ENCODE measurements around the gene LRIG3. TPM values are rescaled to one million over a fixed set of nuclear protein-coding genes. Genes with fewer than 3 reads are reported as not detected.

LRIG3 gene
- total RNA-seq, 2 donors from 2014 or later: 25.2 to 31.7 TPM

DNA sequence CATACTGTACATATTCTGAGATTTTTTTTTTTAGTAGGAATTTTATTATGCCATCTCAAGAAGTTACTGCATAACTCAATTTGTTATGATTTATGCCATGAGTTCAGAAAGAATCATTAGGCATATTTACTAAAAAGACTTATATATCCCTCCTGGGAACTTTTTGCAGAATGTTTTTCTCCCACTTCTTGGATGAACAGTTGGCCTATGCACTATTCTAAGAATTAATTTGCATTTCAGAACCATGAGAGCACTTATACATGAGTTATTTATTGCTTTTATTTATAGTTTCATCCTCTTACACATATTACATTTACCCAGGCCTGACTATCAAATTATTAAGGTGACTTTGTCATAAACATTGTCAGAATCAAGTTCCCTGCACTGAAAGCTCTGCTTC, 6.3 kb upstream of the LRIG3 start:
- Histone ChIP-seq H3K27me3 (replicated peaks; ENCODE audit: insufficient read depth) (no peaks in the 10 kb centered on the region), H3K27ac (no peak overlapping the region), H3K4me3 (no peak overlapping the region), H3K4me1 (replicated peaks) (no peaks in the 10 kb centered on the region), H3K36me3 (no peaks in the 10 kb centered on the region), H3K9me3 (no peaks in the 10 kb centered on the region)
- no peak for DNase-seq (ENCODE audit: low spot score)
- intact Hi-C loops (cut with DNase I): loop anchor here (10.0 kb wide), 1 partner anchor 108 kb away; no protein-coding TSS in a partner anchor
- no peak for TF ChIP-seq CTCF (IDR thresholded peaks at IDR 0.05)
- no peak for TF ChIP-seq POLR2AphosphoS5 (IDR thresholded peaks at IDR 0.05)
- TF ChIP-seq POLR2A (IDR thresholded peaks at IDR 0.05): no peak

- WGBS: 75% methylated on average over 2 of the region's 2 CpGs
- H3K27ac ChIP-seq: no peak overlapping the region
- peaks cover 1% of the 10 kb centered on the region for H3K4me1 ChIP-seq (replicated peaks)
- no peak for TF ChIP-seq POLR2AphosphoS5 (IDR thresholded peaks at IDR 0.05)
- intact Hi-C loops (cut with DNase I): loop anchor here (10.0 kb wide), 1 partner anchor 109 kb away; no protein-coding TSS in a partner anchor
- no peaks in the 10 kb centered on the region for H3K36me3 ChIP-seq
- H3K4me3 ChIP-seq: no peak overlapping the region
- H3K9me3 ChIP-seq: no peaks in the 10 kb centered on the region
- no peak for DNase-seq (ENCODE audit: low spot score)
- no peaks in the 10 kb centered on the region for H3K27me3 ChIP-seq (replicated peaks; ENCODE audit: insufficient read depth)
Observed at GRCh38 chr12:58925751-58926150, 5.4 kb upstream of the LRIG3 start.

DNA sequence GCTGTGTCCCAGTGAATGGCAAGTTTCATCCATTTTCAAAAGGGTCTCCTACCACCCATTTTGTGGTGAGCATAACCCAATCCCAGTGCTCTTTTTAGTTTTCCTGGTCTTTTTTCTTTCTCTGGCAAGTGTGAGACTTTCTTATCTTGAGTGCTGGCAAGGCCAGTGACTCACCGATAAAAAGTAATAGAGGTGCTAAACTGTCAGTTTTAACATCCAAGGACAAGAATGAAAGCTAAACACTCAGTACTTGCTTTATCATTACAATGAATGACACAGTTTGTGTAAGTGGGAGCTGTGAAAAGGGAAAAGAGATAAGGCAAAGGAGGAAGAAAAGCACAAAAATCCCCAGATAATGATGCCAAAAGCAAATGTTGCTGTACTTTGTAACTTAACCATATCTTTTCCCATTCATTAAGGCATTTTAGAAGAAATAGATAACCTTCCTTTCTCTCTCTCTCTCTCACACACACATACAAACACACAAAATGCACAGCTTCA, 4.9 kb upstream of the LRIG3 start:
- DNase-seq (ENCODE audit: low spot score): no peak
- Histone ChIP-seq H3K4me1 (replicated peaks) (peaks cover 3% of the 10 kb centered on the region), H3K27ac (no peak overlapping the region), H3K9me3 (no peaks in the 10 kb centered on the region), H3K36me3 (no peaks in the 10 kb centered on the region), H3K4me3 (no peak overlapping the region), H3K27me3 (replicated peaks; ENCODE audit: insufficient read depth) (no peaks in the 10 kb centered on the region)
- TF ChIP-seq CTCF (IDR thresholded peaks at IDR 0.05) (no peak), POLR2A (IDR thresholded peaks at IDR 0.05) (no peak), POLR2AphosphoS5 (IDR thresholded peaks at IDR 0.05) (no peak)
- 8% methylated on average over 1 of the region's 1 CpG for WGBS
- intact Hi-C loops (cut with DNase I): loop anchor here (10.0 kb wide), 1 partner anchor 110 kb away; no protein-coding TSS in a partner anchor

GRCh38 chr12:58924652-58925051, 4.3 kb upstream of the LRIG3 start:
- Histone ChIP-seq H3K36me3 (no peaks in the 10 kb centered on the region), H3K4me3 (no peak overlapping the region), H3K27me3 (replicated peaks; ENCODE audit: insufficient read depth) (no peaks in the 10 kb centered on the region), H3K9me3 (no peaks in the 10 kb centered on the region), H3K27ac (no peak overlapping the region), H3K4me1 (replicated peaks) (peaks cover 3% of the 10 kb centered on the region)
- TF ChIP-seq POLR2A (IDR thresholded peaks at IDR 0.05): no peak
- DNase-seq (ENCODE audit: low spot score): no peak
- 91% methylated on average over 1 of the region's 1 CpG for WGBS
- intact Hi-C loops (cut with DNase I): loop anchor here (5.0 to 10.0 kb wide), 2 partner anchors 37 to 110 kb away; no protein-coding TSS in a partner anchor

- no peaks in the 10 kb centered on the region for H3K36me3 ChIP-seq
- TF ChIP-seq POLR2A (IDR thresholded peaks at IDR 0.05) (no peak), POLR2AphosphoS5 (IDR thresholded peaks at IDR 0.05) (no peak), CTCF (IDR thresholded peaks at IDR 0.05) (no peak)
- 66% methylated on average over 4 of the region's 4 CpGs for WGBS
- no peak for DNase-seq (ENCODE audit: low spot score)
- H3K4me3 ChIP-seq: no peak overlapping the region
- intact Hi-C loops (cut with DNase I): loop anchor here (5.0 to 10.0 kb wide), 2 partner anchors 36 to 111 kb away; no protein-coding TSS in a partner anchor
- H3K9me3 ChIP-seq: no peaks in the 10 kb centered on the region
- H3K4me1 ChIP-seq (replicated peaks): peaks cover 3% of the 10 kb centered on the region
- H3K27me3 ChIP-seq (replicated peaks; ENCODE audit: insufficient read depth): no peaks in the 10 kb centered on the region
- H3K27ac ChIP-seq: no peak overlapping the region
Observed at GRCh38 chr12:58923781-58924180, 3.5 kb upstream of the LRIG3 start.

- H3K27me3 ChIP-seq (replicated peaks; ENCODE audit: insufficient read depth): no peaks in the 10 kb centered on the region
- no peaks in the 10 kb centered on the region for H3K36me3 ChIP-seq
- DNase-seq (ENCODE audit: low spot score): no peak
- no peak for TF ChIP-seq CTCF (IDR thresholded peaks at IDR 0.05)
- no peak for TF ChIP-seq POLR2AphosphoS5 (IDR thresholded peaks at IDR 0.05)
- TF ChIP-seq POLR2A (IDR thresholded peaks at IDR 0.05): no peak
- no peaks in the 10 kb centered on the region for H3K9me3 ChIP-seq
- H3K4me3 ChIP-seq: no peak overlapping the region
- peaks cover 3% of the 10 kb centered on the region for H3K4me1 ChIP-seq (replicated peaks)
- H3K27ac ChIP-seq: no peak overlapping the region
- intact Hi-C loops (cut with DNase I): loop anchor here (5.0 to 10.0 kb wide), 2 partner anchors 36 to 112 kb away; no protein-coding TSS in a partner anchor
Observed at GRCh38 chr12:58922849-58923248, 2.5 kb upstream of the LRIG3 start.

Measured in prostate gland (tissue), 2 donors.